HG03159 (cell line): Measurements from ENCODE around the gene SAMD3.
"Not testable (repeated sequence)": the region's sequence is repeated elsewhere in the genome, so short reads cannot be mapped to it uniquely, and the experiment has no call there.

Experiments
- ATAC-seq: cut with Tn5 transposase; IDR thresholded peaks from one replicate; pipeline ENCODE4 v1.9.1; 2021; ENCODE audit warnings: mild to moderate bottlenecking, moderate library complexity; ENCODE audit not compliant: unreplicated experiment

Gene SAMD3

GRCh38 chr6:130222775-130223174 lies at the start of gene SAMD3:
SAMD3 (minus strand) TSS chr6:130222951; CDS start chr6:130215273, 7,678 bp downstream.
- ATAC-seq = no peak

GRCh38 chr6:130269969-130270635 lies 47.4 kb upstream of the SAMD3 start:
- peak; percentile 69 for ATAC-seq

- ATAC-seq = not testable (repeated sequence)
Measured at GRCh38 chr6:130265553-130265952, 42.8 kb upstream of the SAMD3 start.

- no peak for ATAC-seq
Measured at GRCh38 chr6:130262008-130262407, 39.3 kb upstream of the SAMD3 start.

- ATAC-seq = not testable (repeated sequence)
Measured at GRCh38 chr6:130261558-130261957, 38.8 kb upstream of the SAMD3 start.

GRCh38 chr6:130260614-130261241 lies 38.0 kb upstream of the SAMD3 start:
- ATAC-seq = peak; percentile 42

GRCh38 chr6:130260050-130260462 lies 37.3 kb upstream of the SAMD3 start:
- ATAC-seq = peak; percentile 72

GRCh38 chr6:130259557-130259956 lies 36.8 kb upstream of the SAMD3 start:
- ATAC-seq = peak; percentile 32

GRCh38 chr6:130259140-130259539 lies 36.4 kb upstream of the SAMD3 start:
- no peak for ATAC-seq

- no peak for ATAC-seq
Measured at GRCh38 chr6:130252527-130253237, 29.9 kb upstream of the SAMD3 start.

- ATAC-seq = no peak
Measured at GRCh38 chr6:130245267-130245666, 22.5 kb upstream of the SAMD3 start.

GRCh38 chr6:130244728-130245127 lies 22.0 kb upstream of the SAMD3 start:
- no peak for ATAC-seq

- no peak for ATAC-seq
Measured at GRCh38 chr6:130240232-130240631, 17.5 kb upstream of the SAMD3 start.

GRCh38 chr6:130239755-130240154 lies 17.0 kb upstream of the SAMD3 start:
- no peak for ATAC-seq

GRCh38 chr6:130233330-130233729 lies 10.6 kb upstream of the SAMD3 start:
- no peak for ATAC-seq

GRCh38 chr6:130230531-130230930 lies 7.8 kb upstream of the SAMD3 start:
- ATAC-seq = not testable (repeated sequence)

GRCh38 chr6:130229645-130230044 lies 6.9 kb upstream of the SAMD3 start:
- ATAC-seq = no peak

GRCh38 chr6:130223508-130223907 lies 757 bp upstream of the SAMD3 start:
- ATAC-seq = peak; percentile 98

GRCh38 chr6:130218134-130218533 lies 4.6 kb downstream of the SAMD3 start:
- ATAC-seq = no peak

GRCh38 chr6:130216620-130217019 lies 6.1 kb downstream of the SAMD3 start:
- no peak for ATAC-seq

GRCh38 chr6:130215526-130215925 lies 7.2 kb downstream of the SAMD3 start:
- ATAC-seq = no peak
